ENCODE data around the gene FAM167B. TPM values are rescaled to one million over a fixed set of nuclear protein-coding genes. Genes with fewer than 3 reads are reported as not detected.

Gene FAM167B
- polyA plus RNA-seq, 2 of the 4 experiments (the other 2 are of a cell fraction): 0.53 to 2.0 TPM

GRCh38 chr1:32239790-32240139, 7.3 kb upstream of the FAM167B start (continued):
- TF ChIP-seq KDM5A (IDR thresholded peaks at IDR 0.05) (no peak), CBX2 (IDR thresholded peaks at IDR 0.05; ENCODE audit: borderline replicate concordance, low read depth) (no peak), GATA3 (IDR thresholded peaks at IDR 0.05; ENCODE audit: borderline replicate concordance) (no peak), EHF (CRISPR knock-in tag; IDR thresholded peaks at IDR 0.05) (no peak), NFE2L2 (conservative IDR thresholded peaks at IDR 0.05; ENCODE audit: low read length) (no peak), NPAS2 (CRISPR knock-in tag; IDR thresholded peaks at IDR 0.05; ENCODE audit: borderline replicate concordance) (no peak), CHD4 (IDR thresholded peaks at IDR 0.05; ENCODE audit: borderline replicate concordance) (no peak), PBX3 (IDR thresholded peaks at IDR 0.05) (no peak)

- DNase-seq (ENCODE audit: low read depth in 1 of 2, low spot score in 1 of 2) (peak; percentile 53 to 75), FAIRE-seq (no peak), ATAC-seq (peak; percentile 76 to 85)
- H3K4me3 ChIP-seq: peak overlapping the region; percentile 56
- peaks cover 41% of the 10 kb centered on the region for H3K4me1 ChIP-seq
- WGBS (ENCODE audit: missing lambda C conversion rate): 18% methylated on average over 32 of the region's 62 CpGs
- peak overlapping the region; percentile 81 for H3K4me2 ChIP-seq
- POLR2A ChIA-PET: interaction anchor here (1.2 to 3.4 kb wide), 7 partner anchors 12 to 96 kb away, joined by 3 to 16 read pairs (median 6); partner anchors contain the start of genes HDAC1, MARCKSL1 and TXLNA
- H3K9me3 ChIP-seq: no peaks in the 10 kb centered on the region
- H3K27ac ChIP-seq: peak overlapping the region; percentile 79 to 94
- CTCF ChIA-PET: interaction anchor here (0.6 to 4.8 kb wide), 16 partner anchors 9 to 82 kb away, joined by 3 to 45 read pairs (median 6); partner anchors contain the start of genes HDAC1 and LCK
- TF ChIP-seq MAX (IDR thresholded peaks at IDR 0.05): peak; percentile 54
- TF ChIP-seq TP53 (CRISPR knock-in tag; IDR thresholded peaks at IDR 0.05): no peak
- peak; percentile 36 for TF ChIP-seq CTCF (IDR thresholded peaks at IDR 0.05)
- TF ChIP-seq EHF (CRISPR knock-in tag; IDR thresholded peaks at IDR 0.05): no peak
- TF ChIP-seq FOXS1 (CRISPR knock-in tag; IDR thresholded peaks at IDR 0.05): no peak
- TF ChIP-seq NPAS2 (CRISPR knock-in tag; IDR thresholded peaks at IDR 0.05; ENCODE audit: borderline replicate concordance): no peak
- no peak for TF ChIP-seq FOSL2 (IDR thresholded peaks at IDR 0.05)
- no peak for TF ChIP-seq FOSL2 (CRISPR knock-in tag; IDR thresholded peaks at IDR 0.05)
- no peak for TF ChIP-seq POLR2AphosphoS2 (conservative IDR thresholded peaks at IDR 0.05; ENCODE audit: low read length)
- TF ChIP-seq ESRRA (IDR thresholded peaks at IDR 0.05; ENCODE audit: borderline replicate concordance, low read length): no peak
- no peak for TF ChIP-seq GATA3 (IDR thresholded peaks at IDR 0.05; ENCODE audit: borderline replicate concordance)
- TF ChIP-seq MAZ (IDR thresholded peaks at IDR 0.05; ENCODE audit: borderline replicate concordance, low read depth, low read length): no peak
- no peak for TF ChIP-seq RFX5 (IDR thresholded peaks at IDR 0.05)
- no peak for TF ChIP-seq KDM1A (IDR thresholded peaks at IDR 0.05; ENCODE audit: low read depth)
- no peak for TF ChIP-seq MAFK (IDR thresholded peaks at IDR 0.05; ENCODE audit: partially characterized antibody)
- TF ChIP-seq RARB (CRISPR knock-in tag; IDR thresholded peaks at IDR 0.05): no peak
- TF ChIP-seq NFE2L2 (conservative IDR thresholded peaks at IDR 0.05; ENCODE audit: low read length): no peak
- no peak for TF ChIP-seq HMGXB4 (CRISPR knock-in tag; IDR thresholded peaks at IDR 0.05; ENCODE audit: borderline replicate concordance)
- TF ChIP-seq ZSCAN20 (CRISPR knock-in tag; IDR thresholded peaks at IDR 0.05): no peak
- TF ChIP-seq CHD4 (IDR thresholded peaks at IDR 0.05; ENCODE audit: borderline replicate concordance): no peak
- TF ChIP-seq FOSB (CRISPR knock-in tag; IDR thresholded peaks at IDR 0.05): no peak
- TF ChIP-seq ZFP36 (IDR thresholded peaks at IDR 0.05; ENCODE audit: borderline replicate concordance, partially characterized antibody): no peak
- no peak for TF ChIP-seq RNF2 (IDR thresholded peaks at IDR 0.05; ENCODE audit: borderline replicate concordance, low read depth)
- 0 out of 2 replicates have a peak, but pooled peaks have one; percentile 29 for TF ChIP-seq E2F6 (IDR thresholded peaks at IDR 0.05; ENCODE audit: borderline replicate concordance, low read depth)
- no peak for TF ChIP-seq CEBPB (IDR thresholded peaks at IDR 0.05)
- TF ChIP-seq EP300 (IDR thresholded peaks at IDR 0.05): no peak
- TF ChIP-seq ELK1 (IDR thresholded peaks at IDR 0.05; ENCODE audit: low read depth, low read length): no peak
- TF ChIP-seq PHF8 (IDR thresholded peaks at IDR 0.05; ENCODE audit: borderline replicate concordance, low read depth): no peak
Observed at GRCh38 chr1:32240140-32240951, 6.7 kb upstream of the FAM167B start.
